Measurements from ENCODE around the gene BAX. TPM values are rescaled to one million over a fixed set of nuclear protein-coding genes. Genes with fewer than 3 reads are reported as not detected.
A peak's percentile ranks its signal among the peaks of the same experiment; 100 is the strongest.
"Not testable (repeated sequence)": the region's sequence is repeated elsewhere in the genome, so short reads cannot be mapped to it uniquely, and the experiment has no call there.

BAX gene
- 10 to 100 TPM in 11 of 12 donors, not detected in 1; 28.4 to 50.9 (median 34.7) TPM for polyA plus RNA-seq (ENCODE audit: insufficient read length in 12 of 12)
- long read RNA-seq, donor 1, transcript BAX-202 (6 exons, 793 nt): major isoform, 39 of 50 reads
- long read RNA-seq, donor 1, transcript BAX-207 (5 exons, 1,346 nt): minor isoform, 5 of 50 reads
- long read RNA-seq, donor 1, partial matches to known transcripts: 0 of 50 reads
- long read RNA-seq, donor 1, other reads (novel, unspliced or antisense): 0 of 50 reads
- long read RNA-seq, donor 2, transcript BAX-202 (6 exons, 793 nt): major isoform, 18 of 34 reads
- long read RNA-seq, donor 2, transcript BAX-201 (5 exons, 1,358 nt): minor isoform, 7 of 34 reads
- long read RNA-seq, donor 2, partial matches to known transcripts: 7 of 34 reads
- long read RNA-seq, donor 2, other reads (novel, unspliced or antisense): 0 of 34 reads
- long read RNA-seq, donor 3, partial matches to known transcripts: 0 of 5 reads
- long read RNA-seq, donor 3, other reads (novel, unspliced or antisense): 0 of 5 reads
- long read RNA-seq, donor 4, transcript BAX-202 (6 exons, 793 nt): major isoform, 7 of 7 reads
- long read RNA-seq, donor 4, partial matches to known transcripts: 0 of 7 reads
- long read RNA-seq, donor 4, other reads (novel, unspliced or antisense): 0 of 7 reads
- long read RNA-seq, donor 5, transcript BAX-202 (6 exons, 793 nt): major isoform, 17 of 21 reads
- long read RNA-seq, donor 5, partial matches to known transcripts: 0 of 21 reads
- long read RNA-seq, donor 5, other reads (novel, unspliced or antisense): 0 of 21 reads
- long read RNA-seq, donor 6, partial matches to known transcripts: 0 of 4 reads
- long read RNA-seq, donor 6, other reads (novel, unspliced or antisense): 0 of 4 reads
- long read RNA-seq, donor 7, transcript BAX-202 (6 exons, 793 nt): major isoform, 6 of 8 reads
- long read RNA-seq, donor 7, partial matches to known transcripts: 0 of 8 reads
- long read RNA-seq, donor 7, other reads (novel, unspliced or antisense): 0 of 8 reads
- long read RNA-seq, donor 8, transcript BAX-202 (6 exons, 793 nt): major isoform, 17 of 23 reads
- long read RNA-seq, donor 8, transcript BAX-201 (5 exons, 1,358 nt): minor isoform, 5 of 23 reads
- long read RNA-seq, donor 8, partial matches to known transcripts: 0 of 23 reads
- long read RNA-seq, donor 8, other reads (novel, unspliced or antisense): 0 of 23 reads
- long read RNA-seq, donor 9, partial matches to known transcripts: 0 of 4 reads
- long read RNA-seq, donor 9, other reads (novel, unspliced or antisense): 0 of 4 reads
- long read RNA-seq, donor 10, transcript BAX-202 (6 exons, 793 nt): major isoform, 11 of 13 reads
- long read RNA-seq, donor 10, partial matches to known transcripts: 0 of 13 reads
- long read RNA-seq, donor 10, other reads (novel, unspliced or antisense): 0 of 13 reads
- long read RNA-seq, donor 11, transcript BAX-202 (6 exons, 793 nt): major isoform, 15 of 17 reads
- long read RNA-seq, donor 11, partial matches to known transcripts: 0 of 17 reads
- long read RNA-seq, donor 11, other reads (novel, unspliced or antisense): 0 of 17 reads

DNA sequence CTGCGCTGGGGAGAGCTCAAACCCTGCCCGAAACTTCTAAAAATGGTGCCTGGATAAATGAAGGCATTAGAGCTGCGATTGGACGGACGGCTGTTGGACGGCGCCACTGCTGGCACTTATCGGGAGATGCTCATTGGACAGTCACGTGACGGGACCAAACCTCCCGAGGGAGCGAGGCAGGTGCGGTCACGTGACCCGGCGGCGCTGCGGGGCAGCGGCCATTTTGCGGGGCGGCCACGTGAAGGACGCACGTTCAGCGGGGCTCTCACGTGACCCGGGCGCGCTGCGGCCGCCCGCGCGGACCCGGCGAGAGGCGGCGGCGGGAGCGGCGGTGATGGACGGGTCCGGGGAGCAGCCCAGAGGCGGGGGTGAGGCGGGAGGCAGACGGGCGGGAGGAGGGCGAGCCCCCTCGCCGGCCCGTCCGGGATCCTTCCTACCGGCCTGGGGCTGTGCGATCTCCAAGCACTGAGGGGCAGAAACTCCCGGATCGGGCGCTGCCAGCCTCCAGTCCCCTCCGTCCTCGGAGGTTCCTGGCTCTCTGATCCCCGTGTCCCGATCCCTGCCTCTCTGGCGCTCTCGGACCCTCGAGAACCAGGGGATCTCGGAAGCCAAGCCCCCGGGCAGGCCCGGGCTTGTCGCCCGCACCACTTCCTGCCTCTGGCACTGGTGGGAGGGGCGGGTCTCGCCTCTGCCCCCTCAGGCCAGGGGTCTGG, at the start of gene BAX:
BAX (plus strand) TSS at position 281 of the 713 bp plus-strand sequence; CDS start at position 335, 54 bp downstream.
- DNase-seq: peak; percentile 97

DNA sequence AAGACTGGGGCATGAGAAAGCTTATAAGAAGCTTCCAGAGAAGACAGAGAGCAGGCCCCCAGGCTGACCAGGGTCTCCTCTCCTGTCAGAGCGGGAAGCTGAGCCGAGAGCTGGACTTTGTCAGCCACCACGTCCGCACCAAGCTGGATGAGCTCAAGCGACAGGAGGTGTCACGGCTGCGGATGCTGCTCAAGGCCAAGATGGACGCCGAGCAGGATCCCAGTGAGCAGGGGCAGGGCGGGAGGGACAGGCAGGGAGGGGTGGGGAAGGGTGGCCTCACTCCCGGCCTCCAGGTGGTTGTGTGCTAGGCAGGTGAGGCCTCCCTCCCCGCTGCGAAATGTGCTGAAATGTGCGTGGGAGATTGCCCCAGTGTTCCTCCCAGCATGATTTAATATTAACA, 49.0 kb upstream of the BAX start:
- no peak for DNase-seq

DNA sequence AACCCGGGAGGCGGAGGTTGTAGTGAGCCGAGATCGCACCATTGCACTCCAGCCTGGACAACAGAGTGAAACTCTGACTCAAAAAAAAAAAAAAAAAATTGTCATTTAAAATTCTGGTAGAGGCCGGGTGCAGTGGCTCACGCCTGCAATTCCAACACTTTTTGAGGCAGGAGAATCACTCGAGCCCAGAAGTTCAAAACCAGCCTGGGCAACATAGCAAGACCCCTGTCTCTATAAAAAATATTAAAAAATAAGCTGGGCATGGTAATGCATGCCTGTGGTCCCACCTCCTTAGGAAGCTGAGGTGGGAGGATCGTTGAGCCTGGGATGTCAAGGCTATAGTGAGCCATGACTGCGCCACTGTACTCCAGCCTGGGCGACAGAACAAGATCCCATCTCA, 48.4 kb upstream of the BAX start:
- no peak for DNase-seq

- no peak for DNase-seq
These were observed 47.0 kb upstream of the BAX start for GRCh38 chr19:48907671-48908070.

DNA sequence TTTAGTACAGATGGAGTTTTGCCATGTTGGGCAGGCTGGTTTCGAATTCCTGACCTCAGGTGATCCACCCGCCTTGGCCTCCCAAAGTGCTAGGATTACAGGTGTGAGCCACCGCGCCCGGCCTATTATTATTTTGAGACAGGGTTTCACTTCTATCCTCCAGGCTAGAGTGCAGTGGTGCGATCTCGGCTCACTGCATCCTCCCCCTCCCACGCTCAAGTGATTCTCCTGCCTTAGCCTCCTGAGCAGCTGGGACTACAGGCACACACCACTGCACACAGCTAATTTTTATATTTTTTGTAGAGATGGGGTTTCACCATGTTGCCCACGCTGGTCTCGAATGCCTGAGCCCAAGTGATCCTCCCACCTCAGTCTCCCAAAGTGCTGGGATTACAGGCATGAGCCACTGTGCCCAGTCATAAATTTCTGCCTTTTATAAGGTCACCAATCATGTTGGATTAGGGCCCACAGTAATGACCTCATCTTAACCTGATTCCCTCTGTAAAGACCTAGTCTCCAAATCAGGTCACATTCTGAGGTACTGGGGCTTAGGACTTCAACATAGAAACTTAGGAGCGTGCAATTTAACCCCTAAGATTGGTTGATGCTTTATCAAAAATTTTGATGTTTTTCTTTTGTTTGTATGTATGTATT, 45.1 kb upstream of the BAX start:
- DNase-seq: not testable (repeated sequence)

- DNase-seq: no peak
These were observed 43.9 kb upstream of the BAX start for GRCh38 chr19:48910803-48911202.

- no peak for DNase-seq
These were observed 41.4 kb upstream of the BAX start for GRCh38 chr19:48913114-48913889.

- DNase-seq: no peak
These were observed 40.5 kb upstream of the BAX start for GRCh38 chr19:48914181-48914580.

DNA sequence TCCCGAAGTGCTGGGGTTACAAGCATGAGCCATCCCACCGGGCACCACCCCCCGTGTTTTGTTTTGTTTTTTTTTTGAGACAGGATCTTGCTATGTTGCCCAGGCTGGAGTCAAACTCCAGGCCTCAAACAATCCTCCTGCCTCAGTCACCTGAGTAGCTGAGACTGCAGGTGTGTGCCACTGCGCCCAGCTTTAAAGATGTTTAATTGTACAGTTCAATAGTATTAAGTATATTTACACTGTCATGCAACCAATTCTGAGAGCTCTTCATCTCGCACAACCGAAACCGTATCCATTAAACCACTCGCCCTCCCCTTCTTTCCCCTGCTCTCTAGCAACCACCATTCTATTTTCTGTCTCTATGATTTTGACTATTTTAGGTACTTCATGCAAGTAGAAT, 38.9 kb upstream of the BAX start:
- DNase-seq: no peak

DNA sequence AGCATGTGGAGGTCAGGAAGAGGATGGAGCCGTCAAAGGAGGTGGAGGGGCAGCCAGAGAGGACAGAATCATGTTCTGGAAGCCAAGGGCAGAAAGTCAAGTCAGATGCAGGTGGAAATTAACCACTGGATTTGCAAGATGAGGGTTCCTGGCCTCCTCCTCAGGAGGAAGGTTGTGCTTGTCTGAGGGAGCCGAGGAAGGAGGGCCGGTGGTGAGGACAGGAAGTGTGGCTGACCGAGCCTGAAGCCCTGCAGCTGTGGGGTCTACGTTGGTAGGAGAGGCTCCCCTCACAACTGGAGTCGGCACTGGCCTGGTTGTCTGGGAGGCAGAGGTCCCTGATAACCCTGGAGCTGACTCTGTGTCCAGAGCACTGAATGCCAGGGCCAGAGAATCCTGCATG, 36.6 kb upstream of the BAX start:
- no peak for DNase-seq

- DNase-seq: no peak
These were observed 35.9 kb upstream of the BAX start for GRCh38 chr19:48918801-48919247.

DNA sequence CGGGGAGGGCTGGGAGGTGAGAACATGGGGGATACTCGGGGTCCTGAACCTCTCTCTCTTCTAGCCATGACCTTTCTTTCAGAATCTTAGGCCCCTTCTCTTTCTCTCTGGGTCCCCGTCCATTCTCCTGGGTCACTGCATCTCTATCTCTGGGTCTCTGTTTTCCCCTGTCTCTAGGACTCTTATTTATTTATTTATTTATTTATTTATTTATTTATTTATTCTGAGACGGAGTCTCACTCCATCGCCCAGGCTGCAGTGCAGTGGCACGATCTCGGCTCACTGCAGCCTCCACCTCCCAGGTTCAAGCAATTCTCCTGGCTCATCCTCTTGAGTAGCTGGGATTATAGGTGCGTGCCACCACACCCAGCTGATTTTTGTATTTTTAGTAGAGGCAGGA, 35.4 kb upstream of the BAX start:
- not testable (repeated sequence) for DNase-seq

- DNase-seq: no peak
These were observed 33.7 kb upstream of the BAX start for GRCh38 chr19:48920949-48921348.

DNA sequence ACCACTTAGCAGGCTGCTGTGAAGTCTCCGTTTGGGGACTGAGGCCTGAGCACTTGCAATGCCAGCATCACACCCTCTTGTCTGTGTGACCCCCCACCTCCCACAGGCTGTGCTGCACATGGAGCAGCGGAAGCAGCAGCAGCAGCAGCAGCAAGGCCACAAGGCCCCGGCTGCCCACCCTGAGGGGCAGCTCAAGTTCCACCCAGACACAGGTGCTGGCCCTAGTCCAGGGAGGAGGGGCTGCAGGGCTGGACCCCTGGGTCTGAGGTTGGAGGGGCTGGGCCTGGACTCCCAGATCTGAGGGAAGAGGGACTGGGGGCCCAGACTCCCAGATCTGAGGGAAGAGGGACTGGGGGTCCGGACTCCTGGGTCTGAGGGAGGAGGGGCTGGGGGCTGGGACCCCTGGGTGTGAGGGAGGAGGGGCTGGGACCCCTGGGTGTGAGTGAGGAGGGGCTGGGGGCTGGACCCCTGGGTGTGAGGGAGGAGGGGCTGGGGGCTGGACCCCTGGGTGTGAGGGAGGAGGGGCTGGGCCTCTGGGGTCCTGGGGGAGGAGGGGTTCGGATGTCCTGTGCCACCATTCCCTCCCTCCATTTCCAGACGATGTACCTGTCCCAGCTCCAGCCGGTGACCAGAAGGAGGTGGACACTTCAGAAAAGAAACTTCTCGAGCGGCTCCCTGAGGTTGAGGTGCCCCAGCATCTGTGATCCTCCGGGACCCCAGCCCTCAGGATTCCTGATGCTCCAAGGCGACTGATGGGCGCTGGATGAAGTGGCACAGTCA, 32.8 kb upstream of the BAX start:
- DNase-seq: no peak

GRCh38 chr19:48922548-48923490, 31.9 kb upstream of the BAX start:
- no peak for DNase-seq

DNA sequence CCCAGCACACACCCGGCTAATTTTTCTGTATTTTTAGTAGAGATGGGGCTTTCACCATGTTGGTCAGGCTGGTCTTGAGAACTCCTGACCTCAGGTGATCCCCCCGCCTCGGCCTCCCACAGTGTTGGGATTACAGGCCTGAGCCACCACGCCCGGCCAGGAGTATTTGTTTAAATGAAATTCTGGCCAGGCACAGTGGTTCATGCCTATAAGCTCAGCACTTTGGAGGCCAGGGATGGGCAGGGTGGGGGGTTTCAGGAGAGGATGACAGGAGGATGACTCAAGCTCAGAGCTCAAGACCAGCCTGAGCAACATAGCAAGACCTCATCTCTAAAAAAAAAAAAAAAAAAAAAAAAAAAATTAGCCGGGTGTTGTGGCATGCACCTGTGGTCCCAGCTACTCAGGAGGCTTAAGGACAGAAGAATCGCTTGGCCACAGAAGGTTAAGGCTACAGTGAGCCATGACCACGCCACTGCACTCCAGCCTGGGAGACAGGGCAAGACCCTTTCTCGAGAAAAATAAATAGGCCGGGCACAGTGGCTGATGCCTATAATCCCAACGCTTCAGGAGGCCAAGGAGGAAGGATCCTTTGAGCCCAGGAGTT, 29.3 kb upstream of the BAX start:
- DNase-seq: no peak

GRCh38 chr19:48925890-48926289, 28.8 kb upstream of the BAX start:
- not testable (repeated sequence) for DNase-seq
